ENCODE measurements around the gene WASL.

- no peak for TF ChIP-seq CTCF (IDR thresholded peaks at IDR 0.05)
- TF ChIP-seq EP300 (IDR thresholded peaks at IDR 0.05) = no peak
These were observed 19.7 kb upstream of the WASL start for GRCh38 chr7:123768493-123768892.

Measured in tibial nerve (tissue), 4 donors.